K562 (cell line): ENCODE results near the gene ERO1B. TPM values are rescaled to one million over a fixed set of nuclear protein-coding genes. Genes with fewer than 3 reads are reported as not detected.

Source experiments
- ATAC-seq: fragments of 200-7000 bp; cut with Tn5 transposase; 3 replicates; pipeline ENCODE4 v1.9.1; 2020; ENCODE audit warnings: moderate library complexity
- BruUV-seq: library from RNA; stranded (reverse); fragments of 400-500 nt; replicated peaks from 2 replicates; lab custom pipeline; 2021; lab: Mats Ljungman, UMichigan
- CTCF ChIA-PET: fragments of 300-600 bp; formaldehyde crosslinking; extraction: SDS; loops from one replicate; lab custom pipeline; 2021; ENCODE audit warnings: low intra/inter-chr PET ratio; lab: Yijun Ruan, JAX
- POLR2A ChIA-PET: fragments of 300-600, 350-650 bp; sonication (Branson Sonifier 250); formaldehyde crosslinking; extraction: SDS; loops from one replicate; lab custom pipeline; 2021; ENCODE audit warnings: antibody characterized with exemption, inconsistent platforms; lab: Yijun Ruan, JAX
- DNase-seq, 4 experiments: peaks; one replicate each; pipeline versions ENCODE4 v3.0.0 to v3.0.0-alpha.2; 2011 to 2018; ENCODE audit warnings: low spot score in 3 of 4, mixed read lengths in 3 of 4; ENCODE audit errors: extremely low read depth in 1 of 4
- FAIRE-seq: peaks from 2 replicates; lab custom pipeline; 2011; peaks lifted over from hg19 to GRCh38; lab: Jason Lieb, UNC
- H2AFZ ChIP-seq: 2 replicates; pipeline ENCODE4 v1.6.0; 2011; ENCODE audit warnings: low read depth, low read length, control low read depth, inconsistent platforms
- H3K27ac ChIP-seq: fragments of 200-600 bp; 3 replicates; pipeline ENCODE4 v1.8.0; 2011; ENCODE audit warnings: low read depth, mild to moderate bottlenecking, control low read depth, inconsistent platforms, low read length, moderate library complexity, mixed read lengths; ENCODE audit errors: extremely low read depth
- H3K27me3 ChIP-seq, 2 experiments: fragments of 300-600 bp in 1 of 2; 2 replicates in 1 of 2; 3 replicates in 1 of 2; pipeline versions ENCODE4 v1.6.0 to v1.8.0; 2011; ENCODE audit warnings: inconsistent platforms in 2 of 2, low read length in 2 of 2, mild to moderate bottlenecking in 1 of 2, mixed read lengths in 1 of 2, moderate library complexity in 1 of 2; ENCODE audit not compliant: control insufficient read depth in 2 of 2, insufficient read depth in 2 of 2
- H3K36me3 ChIP-seq: fragments of 300-600 bp; 3 replicates; pipeline ENCODE4 v1.8.0; 2011; ENCODE audit warnings: mild to moderate bottlenecking, low read length, inconsistent platforms; ENCODE audit not compliant: control insufficient read depth, insufficient read depth
- H3K4me1 ChIP-seq, 2 experiments: fragments of 200-600 bp in 1 of 2; replicated peaks in 1 of 2; 2 replicates in 1 of 2; 3 replicates in 1 of 2; pipeline versions ENCODE4 v1.5.1 to v1.8.0; 2011; ENCODE audit warnings: inconsistent platforms in 2 of 2, low read length in 2 of 2, mild to moderate bottlenecking in 1 of 2, mixed read lengths in 1 of 2, moderate library complexity in 1 of 2; ENCODE audit not compliant: control insufficient read depth in 2 of 2, insufficient read depth in 2 of 2
- H3K4me2 ChIP-seq: 2 replicates; pipeline ENCODE4 v1.6.1; 2011; ENCODE audit warnings: low read length, control low read depth, inconsistent platforms, mixed read lengths; ENCODE audit not compliant: insufficient read depth
- H3K4me3 ChIP-seq: fragments of 200-600 bp; sonication (generic), shearing (Covaris generic); 2 replicates; pipeline ENCODE4 v1.5.1; 2016; ENCODE audit warnings: control low read depth, inconsistent platforms
- H3K79me2 ChIP-seq: fragments of 200-600 bp; 3 replicates; pipeline ENCODE4 v1.8.0; 2011; ENCODE audit warnings: low read length, inconsistent platforms; ENCODE audit not compliant: control insufficient read depth, insufficient read depth
- H3K9ac ChIP-seq, 2 experiments: 2 replicates each; pipeline versions ENCODE4 v1.6.0 to v1.6.1; 2011; ENCODE audit warnings: low read depth in 2 of 2, low read length in 2 of 2, control low read depth in 1 of 2, inconsistent platforms in 1 of 2, mild to moderate bottlenecking in 1 of 2, mixed read lengths in 1 of 2; ENCODE audit not compliant: insufficient read depth in 1 of 2
- H3K9me1 ChIP-seq: one replicate; pipeline ENCODE4 v1.6.0; 2011; ENCODE audit warnings: inconsistent platforms, mild to moderate bottlenecking, low read length, moderate library complexity; ENCODE audit not compliant: control insufficient read depth, insufficient read depth
- H3K9me3 ChIP-seq: replicated peaks from 2 replicates; pipeline ENCODE4 v1.5.1; 2011; ENCODE audit warnings: low read depth, low read length, inconsistent platforms; ENCODE audit not compliant: control insufficient read depth, insufficient read depth
- H4K20me1 ChIP-seq: replicated peaks from 2 replicates; pipeline ENCODE4 v1.6.1; 2011; ENCODE audit warnings: low read length, inconsistent platforms, mixed read lengths; ENCODE audit not compliant: control insufficient read depth, insufficient read depth
- CBFA2T3 ChIP-seq: fragments of 450-650 bp; IDR thresholded peaks from 2 replicates; pipeline ENCODE4 v1.6.1; 2017
- CCNT2 ChIP-seq: IDR thresholded peaks from 2 replicates; pipeline ENCODE4 v1.6.1; 2011; ENCODE audit warnings: borderline replicate concordance, low read depth, mild to moderate bottlenecking, moderate library complexity, mixed read lengths, low read length; ENCODE audit not compliant: insufficient read length; ENCODE audit errors: extremely low read depth
- CHCHD3 ChIP-seq: fragments of 250-450 bp; sonication (Bioruptor Pico); IDR thresholded peaks from 2 replicates; pipeline ENCODE4 v2.1.2; 2022; ENCODE audit warnings: mild to moderate bottlenecking
- HDGF ChIP-seq: fragments of 450-650 bp; IDR thresholded peaks from 2 replicates; pipeline ENCODE4 v1.6.1; 2016
- MXI1 ChIP-seq: IDR thresholded peaks from 2 replicates; pipeline ENCODE4 v1.6.1; 2011; ENCODE audit warnings: low read depth, mild to moderate bottlenecking, improper control_type of control experiment, low read length
- NFE2 ChIP-seq: IDR thresholded peaks from 2 replicates; pipeline ENCODE4 v1.6.1; 2014; ENCODE audit warnings: antibody characterized with exemption, low read depth
- NFRKB ChIP-seq: fragments of 450-650 bp; IDR thresholded peaks from 2 replicates; pipeline ENCODE4 v1.6.1; 2016; ENCODE audit warnings: low read depth
- NR3C1 ChIP-seq: sonication (generic); formaldehyde crosslinking; IDR thresholded peaks from 2 replicates; pipeline ENCODE4 v1.8.1; 2022; ENCODE audit warnings: missing genetic modification reagents
- POLR2B ChIP-seq: fragments of 450-650 bp; IDR thresholded peaks from 2 replicates; pipeline ENCODE4 v1.6.1; 2018; ENCODE audit warnings: low read depth; ENCODE audit not compliant: partially characterized antibody
- POLR3A ChIP-seq: IDR thresholded peaks from 2 replicates; pipeline ENCODE4 v1.6.1; 2011; ENCODE audit warnings: borderline replicate concordance, mild to moderate bottlenecking, moderate library complexity; ENCODE audit not compliant: insufficient read length, insufficient read depth; ENCODE audit errors: extremely low read depth
- POU5F1 ChIP-seq: fragments of 150-350 bp; IDR thresholded peaks from 2 replicates; pipeline ENCODE4 v1.6.1; 2014; ENCODE audit warnings: borderline replicate concordance, low read length, low read depth, mild to moderate bottlenecking; ENCODE audit not compliant: partially characterized antibody
- PTRF ChIP-seq: fragments of 450-650 bp; IDR thresholded peaks from 2 replicates; pipeline ENCODE4 v1.6.1; 2016; ENCODE audit warnings: mild to moderate bottlenecking, missing genetic modification characterization, missing compliant biosample characterization
- RBM14 ChIP-seq: fragments of 200-400 bp; formaldehyde crosslinking; IDR thresholded peaks from 2 replicates; pipeline ENCODE4 v1.6.1; 2018; ENCODE audit warnings: low read depth, mild to moderate bottlenecking, low read length, moderate library complexity, borderline replicate concordance; ENCODE audit not compliant: insufficient read depth
- SMARCB1 ChIP-seq: IDR thresholded peaks from 2 replicates; pipeline ENCODE4 v1.6.1; 2011; ENCODE audit warnings: improper control_type of control experiment, low read depth; ENCODE audit not compliant: insufficient read length
- SMC3 ChIP-seq: conservative IDR thresholded peaks from 2 replicates; pipeline ENCODE4 v1.6.1; 2011; ENCODE audit warnings: low read depth, low read length, improper control_type of control experiment; ENCODE audit not compliant: insufficient read depth
- SREBF2 ChIP-seq: sonication (generic); formaldehyde crosslinking; IDR thresholded peaks from 2 replicates; pipeline ENCODE4 v1.4.0; 2020; ENCODE audit warnings: mild to moderate bottlenecking, missing genetic modification reagents
- ZBTB17 ChIP-seq: fragments of 450-650 bp; formaldehyde crosslinking; IDR thresholded peaks from 2 replicates; pipeline ENCODE4 v1.4.0; 2020; ENCODE audit warnings: mild to moderate bottlenecking
- ZBTB2 ChIP-seq: fragments of 450-650 bp; IDR thresholded peaks from 2 replicates; pipeline ENCODE4 v1.6.1; 2016; ENCODE audit warnings: antibody characterized with exemption
- ZFPM2 ChIP-seq: fragments of 250-450 bp; sonication (Bioruptor Pico); IDR thresholded peaks from 2 replicates; pipeline ENCODE4 v1.5.1; 2022; ENCODE audit warnings: mild to moderate bottlenecking
- ZKSCAN3 ChIP-seq: fragments of 250-450 bp; sonication (Bioruptor Pico); IDR thresholded peaks from 2 replicates; pipeline ENCODE4 v1.4.0; 2020
- ZNF316 ChIP-seq: fragments of 450-650 bp; IDR thresholded peaks from 2 replicates; pipeline ENCODE4 v1.6.1; 2016
- ZNF347 ChIP-seq: fragments of 450-650 bp; formaldehyde crosslinking; IDR thresholded peaks from 2 replicates; pipeline ENCODE4 v1.4.0; 2020; ENCODE audit warnings: low read depth, mild to moderate bottlenecking, moderate library complexity
- ZNF354B ChIP-seq: fragments of 250-450 bp; sonication (Bioruptor Pico); IDR thresholded peaks from 2 replicates; pipeline ENCODE4 v1.4.0; 2020
- ZNF436 ChIP-seq: fragments of 250-450, 450-650 bp; sonication (Bioruptor Pico); formaldehyde crosslinking; IDR thresholded peaks from 2 replicates; pipeline ENCODE4 v1.7.0; 2020; ENCODE audit warnings: mild to moderate bottlenecking
- ZNF507 ChIP-seq: conservative IDR thresholded peaks from 2 replicates; pipeline ENCODE4 v1.6.1; 2017; ENCODE audit warnings: missing genetic modification characterization, missing compliant biosample characterization
- ZNF696 ChIP-seq: fragments of 250-450 bp; sonication (Bioruptor Pico); conservative IDR thresholded peaks from 2 replicates; pipeline ENCODE4 v1.4.0; 2020; ENCODE audit warnings: mild to moderate bottlenecking, moderate library complexity
- ZNF699 ChIP-seq: fragments of 250-450 bp; sonication (Bioruptor Pico); IDR thresholded peaks from 2 replicates; pipeline ENCODE4 v1.8.0; 2021; ENCODE audit warnings: mild to moderate bottlenecking, moderate library complexity; ENCODE audit not compliant: insufficient replicate concordance
- in situ Hi-C: fragments of 300-500 bp; cut with MboI; formaldehyde crosslinking; loops from 4 replicates; pipeline ENCODE4 v1.15.0; 2018; ENCODE audit warnings: inconsistent platforms, mixed read lengths
- intact Hi-C: fragments of 100-400 bp; cut with micrococcal nuclease; formaldehyde crosslinking; loops from 2 replicates; pipeline ENCODE4 v1.14.2; 2022
- polyA plus RNA-seq, 8 experiments: library from polyadenylated mRNA; depleted of rRNA in 4 of 8; stranded (reverse) in 5 of 8; unstranded in 3 of 8; fragments of >200 nt; fragmentation: Nextera tagmentation in 2 of 8; fragmentation: Illumina TruSeq in 1 of 8; extraction: Ambion mirVana in 2 of 8; extraction: Trizol in 1 of 8; gene quantifications; 2 replicates each; pipeline versions ENCODE4 v1.2.1 to v1.2.3, GENCODE V29; 2011 to 2014; ENCODE audit warnings: inconsistent platforms in 1 of 8, missing spikeins in 1 of 8
- total RNA-seq, 7 experiments: library from RNA; depleted of rRNA in 6 of 7; stranded (reverse); fragments of >200 nt in 6 of 7; fragmentation: Illumina TruSeq in 2 of 7; extraction: Trizol in 2 of 7; gene quantifications; 2 replicates each; pipeline versions ENCODE4 v1.2.1 to v1.2.3, GENCODE V29; 2011 to 2021; ENCODE audit warnings: low replicate concordance in 1 of 7

Gene ERO1B
- total and polyA plus RNA-seq, 9 of the 15 experiments (the other 6 are each of a cell fraction or from before 2014, with no cell fraction given) = 0.59 to 6.4 (median 4.2) TPM

GRCh38 chr1:236323819-236324411, 42.2 kb upstream of the ERO1B start:
- no peaks in the 10 kb centered on the region for H3K36me3 ChIP-seq
- no peak overlapping the region for H3K9ac ChIP-seq
- no peaks in the 10 kb centered on the region for H3K9me1 ChIP-seq
- no peaks in the 10 kb centered on the region for H3K27me3 ChIP-seq
- H2AFZ ChIP-seq = no peak overlapping the region
- in situ Hi-C loops (no loop called here), intact Hi-C loops (no loop called here)
- H3K27ac ChIP-seq = no peak overlapping the region
- DNase-seq = no peak
- BruUV-seq = no TSS peak
- ChIA-PET POLR2A (interaction anchor here (1.0 to 1.2 kb wide), 2 partner anchors 25 to 28 kb away, joined by 3 read pairs; no protein-coding TSS in a partner anchor), CTCF (no interaction called here)
- no peak for FAIRE-seq
- H3K4me1 ChIP-seq = no peaks in the 10 kb centered on the region
- H4K20me1 ChIP-seq = no peaks in the 10 kb centered on the region
- no peak for ATAC-seq
- no peaks in the 10 kb centered on the region for H3K79me2 ChIP-seq
- no peak overlapping the region for H3K4me3 ChIP-seq
- H3K4me2 ChIP-seq = no peak overlapping the region
- H3K9me3 ChIP-seq = peaks cover 3% of the 10 kb centered on the region; the same call in 1 of the 2 replicates
- no peak for TF ChIP-seq CBFA2T3
- TF ChIP-seq ZNF316 = peak; percentile 43
- TF ChIP-seq POLR2B = no peak
- peak; percentile 76 for TF ChIP-seq ZNF354B (CRISPR knock-in tag)
- TF ChIP-seq MXI1 = no peak
- no peak for TF ChIP-seq NR3C1 (CRISPR knock-in tag)
- no peak for TF ChIP-seq CHCHD3 (CRISPR knock-in tag)
- no peak for TF ChIP-seq ZNF696 (CRISPR knock-in tag)
- TF ChIP-seq RBM14 = no peak
- no peak for TF ChIP-seq CCNT2
- no peak for TF ChIP-seq SMC3
- no peak for TF ChIP-seq POLR3A
- TF ChIP-seq NFRKB = no peak
- no peak for TF ChIP-seq ZBTB17
- no peak for TF ChIP-seq ZBTB2
- no peak for TF ChIP-seq POU5F1
- TF ChIP-seq NFE2 = no peak
- no peak for TF ChIP-seq ZFPM2 (CRISPR knock-in tag)
- no peak for TF ChIP-seq PTRF (tag)
- TF ChIP-seq ZNF507 (tag) = peak; percentile 99
- no peak for TF ChIP-seq ZNF347 (CRISPR knock-in tag)
- TF ChIP-seq HDGF = no peak
- no peak for TF ChIP-seq ZNF699 (CRISPR knock-in tag)
- TF ChIP-seq ZNF436 (CRISPR knock-in tag) = no peak
- no peak for TF ChIP-seq ZKSCAN3 (CRISPR knock-in tag)
- TF ChIP-seq SMARCB1 = no peak
- TF ChIP-seq SREBF2 (CRISPR knock-in tag) = no peak
